Measurements from ENCODE around the gene RECK. TPM values are rescaled to one million over a fixed set of nuclear protein-coding genes. Genes with fewer than 3 reads are reported as not detected.
"Not testable (repeated sequence)": the region's sequence is repeated elsewhere in the genome, so short reads cannot be mapped to it uniquely, and the experiment has no call there.

RECK gene
- polyA plus RNA-seq, 1 donor = 9.1 TPM

DNA sequence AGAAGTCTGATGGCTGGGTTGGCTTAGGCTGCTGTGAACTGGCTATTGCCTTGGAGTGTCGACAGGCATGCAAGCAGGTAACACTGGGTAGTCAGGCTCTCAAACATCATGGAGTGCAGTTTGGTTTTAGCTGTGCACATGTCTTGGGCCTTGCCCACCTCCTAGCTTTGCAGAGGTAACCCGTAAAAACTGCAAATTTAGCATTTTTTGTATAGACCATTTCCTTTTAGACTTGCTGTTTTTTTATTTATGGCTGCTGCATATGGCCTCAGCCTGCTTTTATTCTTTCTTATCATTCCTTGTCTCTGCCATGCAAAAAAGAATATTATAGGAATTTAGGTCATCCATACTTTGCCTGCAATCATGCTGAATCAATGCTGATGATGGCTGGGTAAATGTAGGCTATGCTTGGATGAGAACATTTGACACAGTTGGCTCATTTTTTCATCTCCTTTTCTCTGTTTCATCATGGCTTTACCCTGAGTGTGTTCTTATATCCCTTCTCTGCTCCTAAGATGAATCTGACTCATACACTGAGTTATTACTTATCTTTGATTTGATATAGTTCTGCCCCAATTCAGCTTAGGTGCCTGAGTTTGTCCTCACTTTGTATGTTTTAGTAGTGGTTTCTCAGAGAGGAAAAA, 27.2 kb downstream of the RECK start:
- Histone ChIP-seq H3K4me3 (ENCODE audit: low read length) (no peak overlapping the region), H3K27ac (ENCODE audit: low read length) (no peak overlapping the region), H3K9me3 (ENCODE audit: control insufficient read depth, low read depth, low read length) (no peaks in the 10 kb centered on the region), H3K27me3 (ENCODE audit: control insufficient read depth, insufficient read depth, low read length) (no peaks in the 10 kb centered on the region), H3K4me1 (ENCODE audit: control insufficient read depth, insufficient read depth, low read length) (no peaks in the 10 kb centered on the region), H3K36me3 (ENCODE audit: control insufficient read depth, insufficient read depth, low read length) (no peaks in the 10 kb centered on the region)
- 100% methylated on average over 1 of the region's 2 CpGs for WGBS (ENCODE audit: insufficient coverage, low lambda C conversion rate)
- DNase-seq = no peak

- H3K4me1 ChIP-seq (ENCODE audit: control insufficient read depth, insufficient read depth, low read length) = no peaks in the 10 kb centered on the region
- H3K27me3 ChIP-seq (ENCODE audit: control insufficient read depth, insufficient read depth, low read length) = no peaks in the 10 kb centered on the region
- DNase-seq = peak; percentile 15 to 45
- no peaks in the 10 kb centered on the region for H3K9me3 ChIP-seq (ENCODE audit: control insufficient read depth, low read depth, low read length)
- WGBS (ENCODE audit: insufficient coverage, low lambda C conversion rate) = no CpG with 5 or more reads among the region's 1 CpG
- H3K4me3 ChIP-seq (ENCODE audit: low read length) = no peak overlapping the region
- H3K27ac ChIP-seq (ENCODE audit: low read length) = no peak overlapping the region
- no peaks in the 10 kb centered on the region for H3K36me3 ChIP-seq (ENCODE audit: control insufficient read depth, insufficient read depth, low read length)
Measured at GRCh38 chr9:36064448-36065037, 27.8 kb downstream of the RECK start.

GRCh38 chr9:36074055-36074454, 37.3 kb downstream of the RECK start:
- Histone ChIP-seq H3K4me1 (ENCODE audit: control insufficient read depth, insufficient read depth, low read length) (peaks cover 17% of the 10 kb centered on the region), H3K27me3 (ENCODE audit: control insufficient read depth, insufficient read depth, low read length) (no peaks in the 10 kb centered on the region), H3K36me3 (ENCODE audit: control insufficient read depth, insufficient read depth, low read length) (no peaks in the 10 kb centered on the region), H3K4me3 (ENCODE audit: low read length) (no peak overlapping the region), H3K9me3 (ENCODE audit: control insufficient read depth, low read depth, low read length) (no peaks in the 10 kb centered on the region), H3K27ac (ENCODE audit: low read length) (no peak overlapping the region)
- 17% methylated on average over 1 of the region's 1 CpG for WGBS (ENCODE audit: insufficient coverage, low lambda C conversion rate)
- peak in 1 of 2 donors; percentile 35 for DNase-seq

DNA sequence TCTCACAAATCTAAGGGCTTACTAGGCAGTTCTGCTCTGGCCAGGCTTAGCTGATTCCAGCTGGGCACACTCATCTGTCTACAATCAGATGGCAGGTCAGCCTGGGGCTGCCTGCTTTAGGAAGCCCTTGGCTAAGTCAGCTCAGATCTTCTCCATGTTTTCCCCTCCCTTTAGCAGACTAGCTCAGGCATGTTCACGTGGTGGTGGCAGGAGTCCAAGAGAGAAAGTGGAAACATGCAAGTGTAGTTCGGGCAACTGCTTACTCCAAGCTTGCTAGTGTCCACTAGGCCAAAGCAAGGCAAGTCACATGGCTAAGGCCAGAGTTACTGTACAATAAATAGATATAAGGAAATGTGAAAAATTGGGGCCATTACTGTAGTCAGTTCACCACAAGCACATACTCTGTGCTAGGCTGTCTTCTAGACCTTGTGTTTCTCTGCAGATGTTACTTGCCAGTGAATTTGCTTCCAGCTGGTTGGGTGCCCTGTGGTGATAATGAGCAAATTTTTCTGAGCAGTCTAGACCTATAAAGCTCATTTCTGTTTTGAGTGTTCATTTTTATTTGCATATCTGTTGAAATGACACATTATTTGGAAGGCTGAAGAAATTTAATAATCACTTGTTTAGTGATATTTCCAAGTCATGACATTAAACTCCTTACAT, 38.3 kb downstream of the RECK start:
- peak; percentile 79 to 86 for DNase-seq
- peaks cover 17% of the 10 kb centered on the region for H3K4me1 ChIP-seq (ENCODE audit: control insufficient read depth, insufficient read depth, low read length)
- H3K4me3 ChIP-seq (ENCODE audit: low read length) = no peak overlapping the region
- H3K27me3 ChIP-seq (ENCODE audit: control insufficient read depth, insufficient read depth, low read length) = no peaks in the 10 kb centered on the region
- no peaks in the 10 kb centered on the region for H3K9me3 ChIP-seq (ENCODE audit: control insufficient read depth, low read depth, low read length)
- H3K36me3 ChIP-seq (ENCODE audit: control insufficient read depth, insufficient read depth, low read length) = no peaks in the 10 kb centered on the region
- H3K27ac ChIP-seq (ENCODE audit: low read length) = no peak overlapping the region
- WGBS (ENCODE audit: insufficient coverage, low lambda C conversion rate) = no CpG with 5 or more reads among the region's 2 CpGs

- no peak overlapping the region for H3K27ac ChIP-seq (ENCODE audit: low read length)
- H3K4me3 ChIP-seq (ENCODE audit: low read length) = no peak overlapping the region
- H3K27me3 ChIP-seq (ENCODE audit: control insufficient read depth, insufficient read depth, low read length) = no peaks in the 10 kb centered on the region
- no peak for DNase-seq
- no peaks in the 10 kb centered on the region for H3K36me3 ChIP-seq (ENCODE audit: control insufficient read depth, insufficient read depth, low read length)
- peaks cover 20% of the 10 kb centered on the region for H3K4me1 ChIP-seq (ENCODE audit: control insufficient read depth, insufficient read depth, low read length)
- WGBS (ENCODE audit: insufficient coverage, low lambda C conversion rate) = no CpG with 5 or more reads among the region's 1 CpG
- no peaks in the 10 kb centered on the region for H3K9me3 ChIP-seq (ENCODE audit: control insufficient read depth, low read depth, low read length)
Measured at GRCh38 chr9:36078051-36078450, 41.3 kb downstream of the RECK start.

DNA sequence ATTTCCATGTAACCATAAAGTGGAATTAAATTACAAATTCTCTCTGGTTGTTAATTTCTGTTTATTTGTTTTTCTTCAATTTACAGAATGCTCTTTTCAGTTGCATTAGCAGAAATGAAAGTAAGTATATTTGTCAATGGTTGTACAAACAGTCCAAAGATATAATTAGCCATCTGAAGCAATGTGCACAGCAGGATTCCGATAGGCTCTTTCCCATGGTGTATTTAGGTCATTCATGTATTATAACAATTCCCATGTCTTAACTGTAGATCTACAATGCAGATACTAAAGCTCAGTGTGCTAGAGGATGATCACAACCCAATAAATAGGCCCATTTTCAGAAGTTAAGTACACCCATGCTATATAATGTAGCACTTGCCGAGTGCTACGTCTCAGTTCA, 43.8 kb downstream of the RECK start:
- Histone ChIP-seq H3K27ac (ENCODE audit: low read length) (no peak overlapping the region), H3K36me3 (ENCODE audit: control insufficient read depth, insufficient read depth, low read length) (no peaks in the 10 kb centered on the region), H3K27me3 (ENCODE audit: control insufficient read depth, insufficient read depth, low read length) (no peaks in the 10 kb centered on the region), H3K4me3 (ENCODE audit: low read length) (no peak overlapping the region), H3K9me3 (ENCODE audit: control insufficient read depth, low read depth, low read length) (no peaks in the 10 kb centered on the region), H3K4me1 (ENCODE audit: control insufficient read depth, insufficient read depth, low read length) (peaks cover 3% of the 10 kb centered on the region)
- no CpG with 5 or more reads among the region's 3 CpGs for WGBS (ENCODE audit: insufficient coverage, low lambda C conversion rate)
- DNase-seq = no peak

GRCh38 chr9:36082931-36083330, 46.2 kb downstream of the RECK start:
- no peaks in the 10 kb centered on the region for H3K27me3 ChIP-seq (ENCODE audit: control insufficient read depth, insufficient read depth, low read length)
- no CpG with 5 or more reads among the region's 5 CpGs for WGBS (ENCODE audit: insufficient coverage, low lambda C conversion rate)
- peaks cover 3% of the 10 kb centered on the region for H3K4me1 ChIP-seq (ENCODE audit: control insufficient read depth, insufficient read depth, low read length)
- H3K9me3 ChIP-seq (ENCODE audit: control insufficient read depth, low read depth, low read length) = no peaks in the 10 kb centered on the region
- DNase-seq = peak; percentile 66 to 88
- no peak overlapping the region for H3K4me3 ChIP-seq (ENCODE audit: low read length)
- H3K27ac ChIP-seq (ENCODE audit: low read length) = peak overlapping the region; percentile 37
- H3K36me3 ChIP-seq (ENCODE audit: control insufficient read depth, insufficient read depth, low read length) = no peaks in the 10 kb centered on the region

- peaks cover 3% of the 10 kb centered on the region for H3K4me1 ChIP-seq (ENCODE audit: control insufficient read depth, insufficient read depth, low read length)
- H3K27ac ChIP-seq (ENCODE audit: low read length) = no peak overlapping the region
- WGBS (ENCODE audit: insufficient coverage, low lambda C conversion rate) = 100% methylated on average over 1 of the region's 7 CpGs
- no peak for DNase-seq
- H3K27me3 ChIP-seq (ENCODE audit: control insufficient read depth, insufficient read depth, low read length) = no peaks in the 10 kb centered on the region
- no peaks in the 10 kb centered on the region for H3K36me3 ChIP-seq (ENCODE audit: control insufficient read depth, insufficient read depth, low read length)
- H3K9me3 ChIP-seq (ENCODE audit: control insufficient read depth, low read depth, low read length) = no peaks in the 10 kb centered on the region
- H3K4me3 ChIP-seq (ENCODE audit: low read length) = no peak overlapping the region
Measured at GRCh38 chr9:36086442-36086841, 49.7 kb downstream of the RECK start.

GRCh38 chr9:36087054-36087453, 50.3 kb downstream of the RECK start:
- not testable (repeated sequence) for H3K27ac ChIP-seq (ENCODE audit: low read length); H3K27me3 ChIP-seq (ENCODE audit: control insufficient read depth, insufficient read depth, low read length); H3K36me3 ChIP-seq (ENCODE audit: control insufficient read depth, insufficient read depth, low read length); H3K4me3 ChIP-seq (ENCODE audit: low read length); H3K9me3 ChIP-seq (ENCODE audit: control insufficient read depth, low read depth, low read length); DNase-seq; H3K4me1 ChIP-seq (ENCODE audit: control insufficient read depth, insufficient read depth, low read length)

DNA sequence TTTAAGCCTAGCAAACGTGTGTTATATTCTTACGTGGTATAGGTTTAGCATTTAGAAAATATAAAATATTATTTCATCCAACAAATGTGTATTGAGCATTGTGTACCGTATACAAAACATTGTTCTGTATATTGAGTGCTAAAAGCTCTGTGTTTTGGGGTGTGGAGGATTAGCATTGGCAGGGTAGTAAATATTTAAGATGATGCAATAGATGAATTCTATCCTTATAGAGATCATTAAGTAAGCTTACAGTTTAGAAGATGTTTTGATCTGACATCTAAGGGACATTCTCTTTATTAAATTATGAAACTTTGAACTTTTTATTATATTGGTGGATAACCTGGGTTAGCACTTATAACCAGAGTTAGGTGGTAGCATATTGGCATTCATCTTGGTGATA, 51.3 kb downstream of the RECK start:
- no peak for DNase-seq
- no peaks in the 10 kb centered on the region for H3K9me3 ChIP-seq (ENCODE audit: control insufficient read depth, low read depth, low read length)
- H3K4me1 ChIP-seq (ENCODE audit: control insufficient read depth, insufficient read depth, low read length) = peaks cover 3% of the 10 kb centered on the region
- no peaks in the 10 kb centered on the region for H3K27me3 ChIP-seq (ENCODE audit: control insufficient read depth, insufficient read depth, low read length)
- H3K36me3 ChIP-seq (ENCODE audit: control insufficient read depth, insufficient read depth, low read length) = no peaks in the 10 kb centered on the region
- no peak overlapping the region for H3K27ac ChIP-seq (ENCODE audit: low read length)
- no peak overlapping the region for H3K4me3 ChIP-seq (ENCODE audit: low read length)
- WGBS (ENCODE audit: insufficient coverage, low lambda C conversion rate) = 100% methylated on average over 1 of the region's 3 CpGs

Data from large intestine (tissue), 3 donors.